Endothelial cell (in vitro differentiated cells): ENCODE data around the gene CCDC60. TPM values are rescaled to one million over a fixed set of nuclear protein-coding genes. Genes with fewer than 3 reads are reported as not detected.

Source experiments
- DNase-seq: peaks from one replicate; pipeline ENCODE4 v3.0.0; 2021; ENCODE audit warnings: low spot score
- H3K27ac Mint-ChIP-seq: one replicate; pipeline ENCODE4 v1.8.0; 2021; ENCODE audit warnings: mixed read lengths, inconsistent platforms; ENCODE audit not compliant: unreplicated experiment
- H3K27me3 Mint-ChIP-seq: one replicate; pipeline ENCODE4 v1.8.0; 2021; ENCODE audit warnings: mild to moderate bottlenecking, moderate library complexity, mixed read lengths, inconsistent platforms; ENCODE audit not compliant: unreplicated experiment
- H3K36me3 Mint-ChIP-seq: one replicate; pipeline ENCODE4 v1.8.0; 2021; ENCODE audit warnings: mild to moderate bottlenecking, low read depth, mixed read lengths, inconsistent platforms; ENCODE audit not compliant: unreplicated experiment
- H3K4me1 Mint-ChIP-seq: one replicate; pipeline ENCODE4 v1.8.0; 2021; ENCODE audit warnings: mild to moderate bottlenecking, mixed read lengths, inconsistent platforms; ENCODE audit not compliant: unreplicated experiment
- H3K4me3 Mint-ChIP-seq: one replicate; pipeline ENCODE4 v1.8.0; 2021; ENCODE audit warnings: mild to moderate bottlenecking, mixed read lengths, inconsistent platforms; ENCODE audit not compliant: unreplicated experiment
- H3K9me3 Mint-ChIP-seq: one replicate; pipeline ENCODE4 v1.8.0; 2021; ENCODE audit warnings: mixed read lengths, inconsistent platforms; ENCODE audit not compliant: unreplicated experiment
- CTCF ChIP-seq: fragments of 200-600 bp; sonication (generic); IDR thresholded peaks from one replicate; pipeline ENCODE4 v1.5.0; 2021; ENCODE audit warnings: antibody characterized with exemption; ENCODE audit not compliant: unreplicated experiment
- total RNA-seq: library from RNA; stranded (reverse); fragmentation: NEBNext Ultra II Directional; extraction: Animal tissue kit (Norgen Biotek cat#: 25700); gene quantifications from one replicate; pipeline ENCODE4 v1.2.1, GENCODE V29; 2021; ENCODE audit not compliant: unreplicated experiment

CCDC60 gene
- total RNA-seq, 1 donor from 2014 or later, result 1.9 TPM

GRCh38 chr12:119500209-119500608 is 165.7 kb downstream of the CCDC60 start:
- Mint-ChIP-seq H3K36me3 (peaks cover 4% of the 10 kb centered on the region), H3K27me3 (peaks cover 1% of the 10 kb centered on the region), H3K27ac (no peak overlapping the region), H3K4me1 (peaks cover 3% of the 10 kb centered on the region), H3K9me3 (no peaks in the 10 kb centered on the region), H3K4me3 (no peak overlapping the region)
- DNase-seq, result no peak
- no peak for TF ChIP-seq CTCF

GRCh38 chr12:119501052-119501451 is 166.5 kb downstream of the CCDC60 start:
- no peak overlapping the region for H3K27ac Mint-ChIP-seq
- no peaks in the 10 kb centered on the region for H3K9me3 Mint-ChIP-seq
- peaks cover 3% of the 10 kb centered on the region for H3K4me1 Mint-ChIP-seq
- H3K36me3 Mint-ChIP-seq, result peaks cover 4% of the 10 kb centered on the region
- H3K27me3 Mint-ChIP-seq, result peaks cover 1% of the 10 kb centered on the region
- no peak for TF ChIP-seq CTCF
- DNase-seq, result no peak
- H3K4me3 Mint-ChIP-seq, result no peak overlapping the region

- no peak for TF ChIP-seq CTCF
- H3K36me3 Mint-ChIP-seq, result peaks cover 4% of the 10 kb centered on the region
- H3K4me3 Mint-ChIP-seq, result no peak overlapping the region
- H3K9me3 Mint-ChIP-seq, result no peaks in the 10 kb centered on the region
- H3K4me1 Mint-ChIP-seq, result peaks cover 3% of the 10 kb centered on the region
- H3K27ac Mint-ChIP-seq, result no peak overlapping the region
- no peak for DNase-seq
- H3K27me3 Mint-ChIP-seq, result peaks cover 1% of the 10 kb centered on the region
These were observed 170.5 kb downstream of the CCDC60 start for GRCh38 chr12:119505001-119505400.

DNA sequence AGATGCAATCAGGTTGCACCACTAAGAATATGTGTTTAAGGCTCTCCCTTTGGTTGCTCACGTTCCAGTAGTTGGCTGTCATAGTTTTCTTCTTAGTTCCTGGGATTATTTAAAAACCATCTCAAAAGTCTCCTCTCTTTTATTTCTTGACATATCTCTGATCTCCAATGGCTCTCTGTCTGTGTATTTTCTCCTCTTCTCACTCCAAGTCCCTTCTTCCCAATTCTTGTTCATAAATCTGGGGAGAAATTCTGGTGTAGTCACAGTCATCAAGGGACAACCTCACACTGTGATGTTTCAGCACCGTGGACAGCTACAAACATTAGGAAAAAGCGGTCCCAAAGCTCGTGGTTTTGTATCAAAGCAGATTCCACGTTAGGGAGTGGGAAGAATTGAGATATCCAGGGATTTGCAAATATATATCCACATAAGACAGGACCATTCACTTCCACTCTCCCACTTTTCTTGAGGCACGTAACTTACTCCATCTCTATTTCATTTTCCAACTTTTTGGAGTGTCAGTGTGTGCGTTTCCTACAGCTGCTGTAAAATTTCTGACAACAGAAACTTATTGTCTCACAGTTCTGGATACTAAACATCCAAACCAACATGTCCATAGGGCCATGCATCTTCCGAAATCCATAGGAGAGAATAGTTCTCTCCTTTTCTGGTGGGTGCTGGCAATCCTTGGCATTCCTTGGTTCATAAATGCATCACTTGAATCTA is 178.4 kb downstream of the CCDC60 start:
- H3K4me3 Mint-ChIP-seq, result no peak overlapping the region
- no peaks in the 10 kb centered on the region for H3K9me3 Mint-ChIP-seq
- peak; percentile 26 for DNase-seq
- H3K36me3 Mint-ChIP-seq, result no peaks in the 10 kb centered on the region
- no peaks in the 10 kb centered on the region for H3K4me1 Mint-ChIP-seq
- TF ChIP-seq CTCF, result no peak
- H3K27ac Mint-ChIP-seq, result no peak overlapping the region
- no peaks in the 10 kb centered on the region for H3K27me3 Mint-ChIP-seq

- DNase-seq, result no peak
- H3K4me3 Mint-ChIP-seq, result no peak overlapping the region
- no peak overlapping the region for H3K27ac Mint-ChIP-seq
- H3K9me3 Mint-ChIP-seq, result no peaks in the 10 kb centered on the region
- no peak for TF ChIP-seq CTCF
- H3K4me1 Mint-ChIP-seq, result peaks cover 18% of the 10 kb centered on the region
- H3K36me3 Mint-ChIP-seq, result peaks cover 8% of the 10 kb centered on the region
- no peaks in the 10 kb centered on the region for H3K27me3 Mint-ChIP-seq
These were observed 193.7 kb downstream of the CCDC60 start for GRCh38 chr12:119528241-119528640.
